GM19043 (cell line): Measurements from ENCODE around the gene HJV.
"Not testable (repeated sequence)": the region's sequence is repeated elsewhere in the genome, so short reads cannot be mapped to it uniquely, and the experiment has no call there.

Experiments
- ATAC-seq: cut with Tn5 transposase; IDR thresholded peaks from one replicate; pipeline ENCODE4 v1.9.1; 2021; ENCODE audit warnings: low read depth; ENCODE audit not compliant: unreplicated experiment

Gene HJV

GRCh38 chr1:146021622-146022402, at the start of gene HJV:
HJV (minus strand) TSS chr1:146021735; CDS start chr1:146020231, 1,504 bp downstream.
- ATAC-seq = no peak

- not testable (repeated sequence) for ATAC-seq
These were observed 37.6 kb upstream of the HJV start for GRCh38 chr1:146059148-146059547.

- peak; percentile 78 for ATAC-seq
These were observed 30.5 kb upstream of the HJV start for GRCh38 chr1:146051852-146052676.

GRCh38 chr1:146051452-146051851, 29.9 kb upstream of the HJV start:
- ATAC-seq = no peak

- not testable (repeated sequence) for ATAC-seq
These were observed 29.1 kb upstream of the HJV start for GRCh38 chr1:146050652-146050963.

GRCh38 chr1:146049866-146050651, 28.5 kb upstream of the HJV start:
- not testable (repeated sequence) for ATAC-seq

- ATAC-seq = no peak
These were observed 27.9 kb upstream of the HJV start for GRCh38 chr1:146049436-146049835.

- ATAC-seq = not testable (repeated sequence)
These were observed 27.1 kb upstream of the HJV start for GRCh38 chr1:146048514-146049115.

GRCh38 chr1:146046664-146047063, 25.1 kb upstream of the HJV start:
- ATAC-seq = no peak

GRCh38 chr1:146039844-146040194, 18.3 kb upstream of the HJV start:
- ATAC-seq = no peak

- ATAC-seq = no peak
These were observed 15.6 kb upstream of the HJV start for GRCh38 chr1:146036965-146037646.

GRCh38 chr1:146036241-146036964, 14.9 kb upstream of the HJV start:
- no peak for ATAC-seq

GRCh38 chr1:146035048-146035423, 13.5 kb upstream of the HJV start:
- ATAC-seq = no peak

GRCh38 chr1:146032631-146033219, 11.2 kb upstream of the HJV start:
- ATAC-seq = no peak

GRCh38 chr1:146031476-146031875, 9.9 kb upstream of the HJV start:
- ATAC-seq = no peak

- no peak for ATAC-seq
These were observed 7.6 kb upstream of the HJV start for GRCh38 chr1:146029117-146029516.

- ATAC-seq = not testable (repeated sequence)
These were observed 5.1 kb upstream of the HJV start for GRCh38 chr1:146026650-146027049.

GRCh38 chr1:146025787-146026495, 4.4 kb upstream of the HJV start:
- not testable (repeated sequence) for ATAC-seq
